ENCODE results near the gene PCSK1N. TPM values are rescaled to one million over a fixed set of nuclear protein-coding genes. Genes with fewer than 3 reads are reported as not detected.

Gene PCSK1N
- total RNA-seq, 3 donors from 2014 or later, result 11.1 to 19.7 (median 13.8) TPM

DNA sequence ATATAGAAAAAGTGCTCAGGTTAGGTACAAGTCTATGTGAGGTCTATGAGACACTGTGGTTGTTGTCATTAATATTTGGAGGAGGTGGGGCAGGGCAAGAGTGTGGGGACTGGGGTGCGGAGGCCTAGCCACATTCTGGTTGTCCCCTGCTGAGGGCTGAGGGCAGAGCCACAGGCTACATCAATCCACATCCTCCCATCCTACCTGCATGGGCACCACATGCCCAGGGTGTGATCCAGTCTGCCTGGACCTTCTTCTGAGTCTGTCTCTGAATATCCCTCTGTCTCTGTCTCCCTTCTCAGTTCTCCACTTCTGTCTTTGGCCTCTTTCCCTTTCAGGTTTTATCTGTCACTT is 50.2 kb downstream of the PCSK1N start:
- TF ChIP-seq, protein P1, sequence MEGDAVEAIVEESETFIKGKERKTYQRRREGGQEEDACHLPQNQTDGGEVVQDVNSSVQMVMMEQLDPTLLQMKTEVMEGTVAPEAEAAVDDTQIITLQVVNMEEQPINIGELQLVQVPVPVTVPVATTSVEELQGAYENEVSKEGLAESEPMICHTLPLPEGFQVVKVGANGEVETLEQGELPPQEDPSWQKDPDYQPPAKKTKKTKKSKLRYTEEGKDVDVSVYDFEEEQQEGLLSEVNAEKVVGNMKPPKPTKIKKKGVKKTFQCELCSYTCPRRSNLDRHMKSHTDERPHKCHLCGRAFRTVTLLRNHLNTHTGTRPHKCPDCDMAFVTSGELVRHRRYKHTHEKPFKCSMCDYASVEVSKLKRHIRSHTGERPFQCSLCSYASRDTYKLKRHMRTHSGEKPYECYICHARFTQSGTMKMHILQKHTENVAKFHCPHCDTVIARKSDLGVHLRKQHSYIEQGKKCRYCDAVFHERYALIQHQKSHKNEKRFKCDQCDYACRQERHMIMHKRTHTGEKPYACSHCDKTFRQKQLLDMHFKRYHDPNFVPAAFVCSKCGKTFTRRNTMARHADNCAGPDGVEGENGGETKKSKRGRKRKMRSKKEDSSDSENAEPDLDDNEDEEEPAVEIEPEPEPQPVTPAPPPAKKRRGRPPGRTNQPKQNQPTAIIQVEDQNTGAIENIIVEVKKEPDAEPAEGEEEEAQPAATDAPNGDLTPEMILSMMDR (IDR thresholded peaks at IDR 0.05), result no peak
- no peaks in the 10 kb centered on the region for H3K36me3 ChIP-seq (ENCODE audit: low read depth)
- no peak for ATAC-seq
- intact Hi-C loops (cut with DNase I, micrococcal nuclease), result no loop called here
- no peak for DNase-seq
- H3K4me1 ChIP-seq (ENCODE audit: low read depth), result no peaks in the 10 kb centered on the region
- no peak overlapping the region for H3K4me3 ChIP-seq
- no peaks in the 10 kb centered on the region for H3K9me3 ChIP-seq

DNA sequence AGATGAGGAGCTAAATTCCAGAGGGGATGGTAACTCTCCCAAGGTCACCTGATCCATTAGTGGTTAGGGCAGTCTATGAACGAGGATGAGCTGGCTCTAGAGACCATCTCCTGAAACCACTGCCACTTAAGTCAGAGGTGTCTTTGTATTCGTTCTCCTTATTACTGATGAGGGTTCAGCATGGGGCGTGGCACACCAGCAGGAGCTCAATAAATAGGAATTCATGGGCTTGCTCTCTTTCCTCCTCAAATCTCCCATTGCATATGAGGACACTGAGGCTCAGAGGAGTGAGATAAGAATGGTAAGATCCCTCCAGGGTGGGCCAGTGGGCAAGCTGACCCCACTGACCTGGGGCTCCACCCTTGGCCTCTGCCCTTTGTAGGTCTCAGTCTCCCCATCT is 50.7 kb downstream of the PCSK1N start:
- Histone ChIP-seq H3K4me3 (no peak overlapping the region), H3K9me3 (no peaks in the 10 kb centered on the region), H3K4me1 (ENCODE audit: low read depth) (no peaks in the 10 kb centered on the region), H3K36me3 (ENCODE audit: low read depth) (no peaks in the 10 kb centered on the region)
- ATAC-seq (no peak), DNase-seq (no peak)
- TF ChIP-seq, protein P1 (IDR thresholded peaks at IDR 0.05), result no peak
- intact Hi-C loops (cut with DNase I, micrococcal nuclease), result no loop called here

DNA sequence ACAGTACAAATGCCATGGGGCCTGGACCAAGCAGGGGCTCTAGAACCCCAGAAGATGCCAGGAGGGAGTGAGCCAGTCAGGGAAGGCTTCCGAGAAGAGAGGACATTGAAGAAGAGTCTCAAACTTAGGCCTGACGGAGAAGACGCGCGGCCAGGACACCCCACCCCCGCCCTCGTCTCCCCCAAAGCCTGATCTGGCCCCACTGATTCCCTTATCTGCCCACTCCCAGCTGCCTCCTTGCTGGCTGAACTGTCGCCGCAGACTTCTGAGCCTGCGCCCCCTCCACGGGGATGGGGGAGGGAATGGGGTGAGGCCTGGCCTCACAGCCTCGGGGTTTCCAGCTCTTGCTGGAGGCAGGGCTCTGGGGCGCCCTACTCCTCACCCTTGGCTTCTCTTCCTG is 52.6 kb downstream of the PCSK1N start:
- DNase-seq, result no peak
- H3K4me3 ChIP-seq, result no peak overlapping the region
- no peak for ATAC-seq
- H3K36me3 ChIP-seq (ENCODE audit: low read depth), result no peaks in the 10 kb centered on the region
- intact Hi-C loops (cut with DNase I, micrococcal nuclease), result no loop called here
- no peaks in the 10 kb centered on the region for H3K9me3 ChIP-seq
- H3K4me1 ChIP-seq (ENCODE audit: low read depth), result no peaks in the 10 kb centered on the region
- TF ChIP-seq, protein P1 (IDR thresholded peaks at IDR 0.05), result no peak

DNA sequence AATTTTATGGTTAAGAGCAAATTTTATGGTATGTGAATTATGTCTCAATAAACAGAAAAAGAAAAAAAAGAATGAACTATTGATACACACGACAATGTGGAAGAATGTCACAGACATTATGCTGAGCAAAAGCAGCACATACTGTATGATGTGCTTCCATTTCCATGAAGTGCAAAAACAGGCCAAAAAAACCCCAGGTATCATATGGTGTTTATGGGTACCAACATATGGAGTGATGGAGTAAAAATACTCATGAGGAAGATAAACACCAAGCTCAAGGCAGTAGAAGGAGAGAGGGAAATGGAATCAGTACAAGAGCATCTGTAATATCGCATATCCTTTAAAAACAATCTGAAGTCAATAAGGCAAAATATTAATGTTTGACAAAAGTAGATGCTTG is 53.2 kb downstream of the PCSK1N start:
- DNase-seq, result no peak
- ATAC-seq, result no peak
- Histone ChIP-seq H3K4me3 (no peak overlapping the region), H3K4me1 (ENCODE audit: low read depth) (no peaks in the 10 kb centered on the region), H3K9me3 (no peaks in the 10 kb centered on the region), H3K36me3 (ENCODE audit: low read depth) (no peaks in the 10 kb centered on the region)
- intact Hi-C loops (cut with DNase I, micrococcal nuclease), result no loop called here
- TF ChIP-seq, protein P1 (IDR thresholded peaks at IDR 0.05), result no peak

DNA sequence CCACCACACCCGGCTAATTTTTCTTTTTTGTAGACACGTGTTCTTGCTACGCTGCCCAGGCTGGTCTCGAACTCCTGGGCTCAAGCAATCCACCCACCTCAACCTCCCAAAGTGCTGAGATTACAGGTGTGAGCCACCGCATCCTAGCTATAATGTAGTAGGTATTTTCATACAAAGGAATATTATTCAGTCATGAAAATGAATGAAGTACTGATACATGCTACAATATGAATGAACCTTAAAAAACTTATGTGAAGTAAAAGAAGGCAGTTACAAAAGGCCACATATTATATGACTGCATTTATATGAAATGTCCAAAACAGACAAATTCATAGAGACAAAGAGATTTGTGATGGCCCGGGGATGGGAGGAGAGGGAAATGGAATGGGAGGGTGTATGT is 53.7 kb downstream of the PCSK1N start:
- TF ChIP-seq, protein P1 (IDR thresholded peaks at IDR 0.05), result no peak
- no peaks in the 10 kb centered on the region for H3K36me3 ChIP-seq (ENCODE audit: low read depth)
- no peak overlapping the region for H3K4me3 ChIP-seq
- ATAC-seq (no peak), DNase-seq (no peak)
- intact Hi-C loops (cut with DNase I, micrococcal nuclease), result no loop called here
- H3K9me3 ChIP-seq, result no peaks in the 10 kb centered on the region
- H3K4me1 ChIP-seq (ENCODE audit: low read depth), result no peaks in the 10 kb centered on the region

Other genes with a start within 250 kb of the PCSK1N start
- gene WDR13, start 238.1 kb downstream of the PCSK1N start, total RNA-seq, result 100 to 1,000 TPM; 124 to 139 (median 128) TPM
- 1 to 10 TPM; 4.4 to 8.6 (median 5.3) TPM for gene WAS, start 151.8 kb downstream of the PCSK1N start, total RNA-seq
- gene SUV39H1, start 138.9 kb downstream of the PCSK1N start, total RNA-seq, result 1 to 10 TPM; 3.4 to 6.2 (median 3.7) TPM
- gene GLOD5, start 73.9 kb downstream of the PCSK1N start, total RNA-seq, result 1 to 10 TPM; 4.3 to 9.9 (median 7.1) TPM
- under 1 TPM in 1 of 3 donors, not detected in 2; 0.32 TPM for gene GATA1, start 49.0 kb downstream of the PCSK1N start, total RNA-seq
- gene HDAC6, start 33.5 kb downstream of the PCSK1N start, total RNA-seq, result 100 to 1,000 TPM in 1 of 3 donors, 10 to 100 TPM in 2; 83.2 to 111 (median 99.6) TPM
- gene ERAS, start 9.1 kb downstream of the PCSK1N start, total RNA-seq, result under 1 TPM in 1 of 3 donors, not detected in 2; 0.38 TPM
- gene TIMM17B, start 62.2 kb upstream of the PCSK1N start, total RNA-seq, result 10 to 100 TPM; 43.4 to 49.0 (median 46.0) TPM
- 10 to 100 TPM; 55.5 to 88.8 (median 69.6) TPM for gene PQBP1, start 62.3 kb upstream of the PCSK1N start, total RNA-seq
- gene SLC35A2, start 76.0 kb upstream of the PCSK1N start, total RNA-seq, result 10 to 100 TPM; 26.4 to 62.1 (median 52.2) TPM
- 10 to 100 TPM; 10.5 to 30.0 (median 20.5) TPM for gene PIM2, start 83.4 kb upstream of the PCSK1N start, total RNA-seq
- gene OTUD5, start 122.0 kb upstream of the PCSK1N start, total RNA-seq, result 10 to 100 TPM; 43.6 to 56.5 (median 52.5) TPM
- 1 to 10 TPM in 1 of 3 donors, under 1 TPM in 2; 0.87 to 1.6 (median 0.93) TPM for gene KCND1, start 136.2 kb upstream of the PCSK1N start, total RNA-seq
- 10 to 100 TPM; 39.5 to 48.9 (median 47.5) TPM for gene GRIPAP1, start 166.7 kb upstream of the PCSK1N start, total RNA-seq
- gene TFE3, start 207.7 kb upstream of the PCSK1N start, total RNA-seq, result 10 to 100 TPM; 26.6 to 46.6 (median 28.1) TPM
- gene CCDC120, start 223.4 kb upstream of the PCSK1N start, total RNA-seq, result 10 to 100 TPM; 11.6 to 16.7 (median 12.5) TPM
- 10 to 100 TPM in 1 of 3 donors, 1 to 10 TPM in 2; 3.9 to 18.7 (median 8.1) TPM for gene PRAF2, start 238.4 kb upstream of the PCSK1N start, total RNA-seq
- 10 to 100 TPM; 44.3 to 90.1 (median 52.6) TPM for gene WDR45, start 244.3 kb upstream of the PCSK1N start, total RNA-seq

Measured in mucosa of descending colon (tissue), 3 donors.